H1 (cell line): ENCODE data around the gene CASP3. TPM values are rescaled to one million over a fixed set of nuclear protein-coding genes. Genes with fewer than 3 reads are reported as not detected.

Source experiments
- CTCF ChIA-PET: fragments of 300-600 bp; sonication (Branson Sonifier 250); formaldehyde crosslinking; loops from one replicate; lab custom pipeline; 2021; ENCODE audit not compliant: partially characterized antibody; lab: Charles Lee
- POLR2A ChIA-PET: fragments of 300-600 bp; sonication (Branson Sonifier 250); formaldehyde crosslinking; loops from one replicate; lab custom pipeline; 2021; ENCODE audit warnings: inconsistent platforms; ENCODE audit not compliant: partially characterized antibody; lab: Charles Lee
- DNase-seq, 2 experiments: peaks; one replicate each; pipeline versions ENCODE4 v3.0.0 to v3.0.0-alpha.2; 2010 to 2022; ENCODE audit warnings: low spot score in 2 of 2, low read depth in 1 of 2, mixed read lengths in 1 of 2
- FAIRE-seq: peaks from 2 replicates; lab custom pipeline; 2011; peaks lifted over from hg19 to GRCh38; lab: Jason Lieb, UNC
- H2AFZ ChIP-seq: 2 replicates; pipeline ENCODE4 v1.8.1; 2012; ENCODE audit warnings: low read length, inconsistent platforms
- H2AK5ac ChIP-seq: 2 replicates; pipeline ENCODE4 v1.6.1; 2013; ENCODE audit warnings: low read depth, low read length
- H2BK120ac ChIP-seq: replicated peaks from 2 replicates; pipeline ENCODE3; 2013; ENCODE audit warnings: low read depth, low read length, inconsistent platforms
- H2BK12ac ChIP-seq: 2 replicates; pipeline ENCODE4 v1.6.1; 2013; ENCODE audit warnings: low read depth, low read length
- H2BK15ac ChIP-seq: 2 replicates; pipeline ENCODE4 v1.6.1; 2013; ENCODE audit warnings: low read length
- H2BK20ac ChIP-seq: 2 replicates; pipeline ENCODE4 v1.6.1; 2013; ENCODE audit warnings: low read length
- H2BK5ac ChIP-seq: 2 replicates; pipeline ENCODE4 v1.6.1; 2013; ENCODE audit warnings: low read depth, low read length
- H3K14ac ChIP-seq: 2 replicates; pipeline ENCODE4 v1.6.1; 2013; ENCODE audit warnings: inconsistent platforms; ENCODE audit not compliant: insufficient read length
- H3K18ac ChIP-seq: 2 replicates; pipeline ENCODE4 v1.6.1; 2013; ENCODE audit warnings: low read length; ENCODE audit errors: extremely low read depth
- H3K23ac ChIP-seq: 2 replicates; pipeline ENCODE4 v1.6.1; 2013; ENCODE audit warnings: inconsistent platforms; ENCODE audit not compliant: insufficient read length
- H3K23me2 ChIP-seq: 2 replicates; pipeline ENCODE4 v1.6.1; 2013; ENCODE audit warnings: low read depth, low read length
- H3K27ac ChIP-seq: 2 replicates; pipeline ENCODE4 v1.6.1; 2011; ENCODE audit warnings: low read depth, low read length, inconsistent platforms
- H3K27me3 ChIP-seq, 4 experiments: replicated peaks in 1 of 4; 1 replicate in 1 of 4; 2 replicates in 3 of 4; pipeline versions ENCODE4 v1.6.1 to v1.8.1; 2011 to 2013; ENCODE audit warnings: low read length in 3 of 4, mild to moderate bottlenecking in 3 of 4, inconsistent platforms in 2 of 4, mixed read lengths in 2 of 4, moderate library complexity in 1 of 4; ENCODE audit not compliant: control insufficient read depth in 3 of 4, insufficient read depth in 3 of 4; ENCODE audit errors: extremely low read depth in 1 of 4
- H3K36me3 ChIP-seq, 4 experiments: 2 replicates each; pipeline versions ENCODE4 v1.6.1 to v1.8.1; 2011 to 2013; ENCODE audit warnings: mild to moderate bottlenecking in 4 of 4, low read length in 3 of 4, moderate library complexity in 2 of 4, control low read depth in 1 of 4, inconsistent platforms in 1 of 4; ENCODE audit not compliant: insufficient read depth in 4 of 4, control insufficient read depth in 2 of 4
- H3K4ac ChIP-seq: replicated peaks from 2 replicates; pipeline ENCODE3; 2013; ENCODE audit warnings: low read length, low read depth, mixed read lengths, inconsistent platforms; ENCODE audit not compliant: insufficient read length
- H3K4me1 ChIP-seq, 4 experiments: replicated peaks in 1 of 4; 1 replicate in 1 of 4; 2 replicates in 3 of 4; pipeline versions ENCODE4 v1.6.1 to v1.8.1; 2011 to 2013; ENCODE audit warnings: low read length in 3 of 4, inconsistent platforms in 2 of 4, mixed read lengths in 1 of 4; ENCODE audit not compliant: insufficient read depth in 4 of 4, control insufficient read depth in 3 of 4
- H3K4me2 ChIP-seq, 2 experiments: 2 replicates each; pipeline versions ENCODE4 v1.6.1 to v1.8.1; 2011 to 2013; ENCODE audit warnings: low read depth in 2 of 2, low read length in 2 of 2, control low read depth in 1 of 2, inconsistent platforms in 1 of 2, mild to moderate bottlenecking in 1 of 2; ENCODE audit not compliant: insufficient read depth in 1 of 2
- H3K4me3 ChIP-seq, 4 experiments: fragments of 200-600, 300-600 bp in 1 of 4; sonication (generic), shearing (Covaris generic), sonication (Bioruptor Twin) in 1 of 4; 2 replicates each; pipeline versions ENCODE4 v1.5.1 to v1.8.1; 2011 to 2016; ENCODE audit warnings: low read length in 4 of 4, low read depth in 3 of 4, control low read depth in 2 of 4, inconsistent platforms in 2 of 4, mild to moderate bottlenecking in 2 of 4, mixed read lengths in 1 of 4, moderate library complexity in 1 of 4; ENCODE audit not compliant: insufficient read depth in 2 of 4; ENCODE audit errors: extremely low read depth in 1 of 4
- H3K56ac ChIP-seq: replicated peaks from 2 replicates; pipeline ENCODE3; 2013; ENCODE audit warnings: low read depth, mild to moderate bottlenecking, mixed read lengths, low read length, inconsistent platforms; ENCODE audit not compliant: insufficient read length
- H3K79me1 ChIP-seq: 2 replicates; pipeline ENCODE4 v1.6.1; 2013; ENCODE audit warnings: low read depth, low read length, control low read depth
- H3K79me2 ChIP-seq, 2 experiments: 2 replicates each; pipeline versions ENCODE4 v1.6.1 to v1.8.1; 2012 to 2013; ENCODE audit warnings: low read length in 2 of 2, mild to moderate bottlenecking in 2 of 2, inconsistent platforms in 1 of 2; ENCODE audit not compliant: insufficient read depth in 2 of 2, control insufficient read depth in 1 of 2
- H3K9ac ChIP-seq, 4 experiments: replicated peaks in 1 of 4; 1 replicate in 1 of 4; 2 replicates in 3 of 4; pipeline versions ENCODE4 v1.6.1 to v1.8.1; 2011 to 2013; ENCODE audit warnings: low read depth in 3 of 4, low read length in 3 of 4, control low read depth in 2 of 4, mild to moderate bottlenecking in 2 of 4, moderate library complexity in 2 of 4, inconsistent platforms in 1 of 4; ENCODE audit errors: extremely low read depth in 1 of 4
- H3K9me3 ChIP-seq, 2 experiments: 2 replicates each; pipeline versions ENCODE4 v1.6.1 to v1.8.1; 2012 to 2013; ENCODE audit warnings: mild to moderate bottlenecking in 2 of 2, moderate library complexity in 2 of 2, control low read depth in 1 of 2, inconsistent platforms in 1 of 2, low read depth in 1 of 2, low read length in 1 of 2, mixed read lengths in 1 of 2; ENCODE audit not compliant: insufficient read depth in 2 of 2
- H4K20me1 ChIP-seq, 2 experiments: replicated peaks in 1 of 2; 2 replicates each; pipeline versions ENCODE3 to v1.8.1; 2011 to 2013; ENCODE audit warnings: inconsistent platforms in 2 of 2, low read length in 2 of 2, mild to moderate bottlenecking in 1 of 2; ENCODE audit not compliant: insufficient read depth in 2 of 2, control insufficient read depth in 1 of 2
- H4K5ac ChIP-seq: 2 replicates; pipeline ENCODE4 v1.6.1; 2013; ENCODE audit warnings: low read length, low read depth, mixed read lengths, inconsistent platforms; ENCODE audit not compliant: insufficient read length
- H4K8ac ChIP-seq: 2 replicates; pipeline ENCODE4 v1.8.0; 2013; ENCODE audit warnings: mild to moderate bottlenecking, moderate library complexity, low read length, inconsistent platforms; ENCODE audit not compliant: insufficient read depth; ENCODE audit errors: extremely low read depth
- H4K91ac ChIP-seq: replicated peaks from 2 replicates; pipeline ENCODE3; 2013; ENCODE audit warnings: low read length, mixed read lengths, inconsistent platforms; ENCODE audit not compliant: insufficient read length
- BRCA1 ChIP-seq: IDR thresholded peaks from 2 replicates; pipeline ENCODE4 v1.6.1; 2012; ENCODE audit warnings: low read depth, low read length, improper control_type of control experiment
- CBX5 ChIP-seq: fragments of 300-800, 300-1000 bp; sonication (generic); IDR thresholded peaks from 2 replicates; pipeline ENCODE4 v1.7.1; 2016; ENCODE audit warnings: antibody characterized with exemption, low read length, low read depth
- CEBPB ChIP-seq: IDR thresholded peaks from 2 replicates; pipeline ENCODE4 v1.6.1; 2012; ENCODE audit warnings: low read depth, low read length
- CHD1 ChIP-seq: IDR thresholded peaks from 2 replicates; pipeline ENCODE4 v1.6.1; 2012; ENCODE audit warnings: low read depth, low read length, improper control_type of control experiment
- JUN ChIP-seq: IDR thresholded peaks from 2 replicates; pipeline ENCODE4 v1.6.1; 2011; ENCODE audit warnings: low read depth, mild to moderate bottlenecking, improper control_type of control experiment, low read length
- PHF8 ChIP-seq: fragments of 200-600 bp; sonication (generic); conservative IDR thresholded peaks from 2 replicates; pipeline ENCODE4 v1.7.1; 2012; ENCODE audit warnings: low read depth, mild to moderate bottlenecking, inconsistent platforms, low read length, moderate library complexity
- POLR2AphosphoS5 ChIP-seq: IDR thresholded peaks from 2 replicates; pipeline ENCODE4 v1.6.1; 2011; ENCODE audit warnings: low read depth, low read length
- SIN3A ChIP-seq, 2 experiments: IDR thresholded peaks in 1 of 2; conservative IDR thresholded peaks in 1 of 2; 2 replicates each; pipeline ENCODE4 v1.6.1; 2011 to 2012; ENCODE audit warnings: low read length in 2 of 2, improper control_type of control experiment in 1 of 2, low read depth in 1 of 2, mild to moderate bottlenecking in 1 of 2
- SIX5 ChIP-seq: IDR thresholded peaks from 2 replicates; pipeline ENCODE4 v1.6.1; 2011; ENCODE audit warnings: mild to moderate bottlenecking, low read depth, low read length
- SP2 ChIP-seq: IDR thresholded peaks from 2 replicates; pipeline ENCODE4 v1.6.1; 2012; ENCODE audit warnings: mild to moderate bottlenecking, low read length, inconsistent platforms
- SUZ12 ChIP-seq: fragments of 200-600 bp; sonication (generic); IDR thresholded peaks from 2 replicates; pipeline ENCODE4 v1.6.1; 2012; ENCODE audit warnings: mild to moderate bottlenecking, inconsistent platforms, low read length, moderate library complexity, mixed read lengths
- TAF1 ChIP-seq: IDR thresholded peaks from 2 replicates; pipeline ENCODE4 v1.6.1; 2011; ENCODE audit warnings: mild to moderate bottlenecking, low read depth, low read length
- TBP ChIP-seq: IDR thresholded peaks from 2 replicates; pipeline ENCODE4 v1.6.1; 2011; ENCODE audit warnings: low read depth, low read length, improper control_type of control experiment
- WGBS, 2 experiments: shearing (Covaris generic) in 1 of 2; methylation state at CpG; one replicate each; pipeline versions ENCODE4 v1.1.6 to v1.1.7; 2013 to 2015; ENCODE audit warnings: low lambda C conversion rate in 2 of 2, mixed read lengths in 2 of 2, inconsistent platforms in 1 of 2, low coverage in 1 of 2, missing lambda C conversion rate in 1 of 2; ENCODE audit not compliant: insufficient replicate concordance in 2 of 2, insufficient coverage in 1 of 2, insufficient read length in 1 of 2; ENCODE audit errors: extremely low coverage in 1 of 2, missing lambda C conversion rate in 1 of 2; 5-methylcytosine and 5-hydroxymethylcytosine counted together
- polyA plus RNA-seq, 7 experiments: library from polyadenylated mRNA; depleted of rRNA in 3 of 7; stranded (reverse) in 5 of 7; unstranded in 2 of 7; fragments of >200 nt in 5 of 7; fragments of 200-250 nt in 2 of 7; gene quantifications; 1 replicate in 5 of 7; 2 replicates in 1 of 7; 4 replicates in 1 of 7; pipeline versions ENCODE4 v1.2.1 to v1.2.3, GENCODE V29; 2011 to 2013; ENCODE audit warnings: missing spikeins in 2 of 7, mixed read lengths in 2 of 7
- total RNA-seq: library from RNA; stranded (reverse); fragmentation: NEBNext Ultra II Directional; extraction: Animal tissue kit (Norgen Biotek cat#: 25700); gene quantifications from 2 replicates; pipeline ENCODE4 v1.2.1, GENCODE V29; 2021

Gene CASP3
- total and polyA plus RNA-seq, 2 of the 8 experiments (the other 6 are each of a cell fraction or from before 2014, with no cell fraction given): 27.8 to 82.5 TPM

DNA sequence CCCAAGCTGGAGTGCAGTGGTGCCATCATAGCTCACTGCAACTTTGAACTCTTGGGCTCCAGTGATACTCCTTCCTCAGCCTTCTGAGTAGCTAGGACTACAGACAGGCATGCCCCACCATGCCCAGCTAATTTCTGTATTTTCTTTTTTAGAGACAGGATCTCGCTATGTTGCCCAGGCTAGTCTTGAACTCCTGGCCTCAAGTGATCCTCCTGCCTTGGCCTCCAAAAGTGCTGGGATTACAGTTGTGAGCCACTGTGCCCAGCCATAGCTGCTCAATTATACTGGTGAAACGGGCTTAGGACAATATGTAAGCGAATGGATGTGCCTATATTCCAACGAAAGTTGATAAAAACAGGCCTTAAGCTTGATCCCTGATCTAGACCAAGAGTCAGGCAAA, 13.1 kb downstream of the CASP3 start:
- H3K56ac ChIP-seq: no peak overlapping the region
- no peak for TF ChIP-seq SIX5
- no peak for TF ChIP-seq PHF8
- no peak for TF ChIP-seq SIN3A (conservative IDR thresholded peaks at IDR 0.05 in 1 of 2, IDR thresholded peaks at IDR 0.05 in 1 of 2; ENCODE audit: low read depth in 1 of 2, low read length in 2 of 2)
- no peak for TF ChIP-seq SP2
- no peak for TF ChIP-seq CBX5
- no peak for TF ChIP-seq JUN
- no peak for TF ChIP-seq TAF1
- TF ChIP-seq CHD1: no peak
- no peak for TF ChIP-seq SUZ12
- TF ChIP-seq TBP: no peak
- no peak for TF ChIP-seq BRCA1
- TF ChIP-seq POLR2AphosphoS5: no peak
- no peak for TF ChIP-seq CEBPB
- no peaks in the 10 kb centered on the region for H3K23me2 ChIP-seq
- no peak overlapping the region for H3K4me2 ChIP-seq
- WGBS, 2 experiments: 90% methylated on average over 4 of the region's 4 CpGs; no CpG with 5 or more reads in 1 of the 2 experiments
- peaks cover 3 to 40% of the 10 kb centered on the region in 2 experiments for H3K79me2 ChIP-seq
- no peak overlapping the region for H2AFZ ChIP-seq
- no peak overlapping the region for H4K5ac ChIP-seq
- no peaks in the 10 kb centered on the region for H3K27me3 ChIP-seq
- H3K23ac ChIP-seq: no peak overlapping the region
- no peak overlapping the region for H3K14ac ChIP-seq
- DNase-seq (no peak), FAIRE-seq (no peak)
- H3K9me3 ChIP-seq: no peaks in the 10 kb centered on the region
- H3K18ac ChIP-seq: no peak overlapping the region
- peaks cover 1 to 2% of the 10 kb centered on the region in 2 experiments for H4K20me1 ChIP-seq
- CTCF ChIA-PET: interaction anchor here (0.6 to 2.7 kb wide), 2 partner anchors 9 to 204 kb away, joined by 3 to 9 read pairs; no protein-coding TSS in a partner anchor
- no peak overlapping the region for H4K91ac ChIP-seq
- H3K4me3 ChIP-seq: no peak overlapping the region
- H2BK5ac ChIP-seq: no peak overlapping the region
- H3K27ac ChIP-seq: no peak overlapping the region
- H2BK12ac ChIP-seq: no peak overlapping the region
- H2BK20ac ChIP-seq: no peak overlapping the region
- no peak overlapping the region for H3K9ac ChIP-seq
- no peaks in the 10 kb centered on the region for H3K4me1 ChIP-seq
- peaks cover 3% of the 10 kb centered on the region; the same call in 1 of the 2 replicates for H3K79me1 ChIP-seq
- H2AK5ac ChIP-seq: no peak overlapping the region
- H3K36me3 ChIP-seq: peaks cover 0 to 33% (median 23%) of the 10 kb centered on the region in 4 experiments; a peak in 7 of 8 replicates
- no peak overlapping the region for H2BK120ac ChIP-seq
- no peak overlapping the region for H3K4ac ChIP-seq
- H2BK15ac ChIP-seq: no peak overlapping the region
- no peak overlapping the region for H4K8ac ChIP-seq
- POLR2A ChIA-PET: interaction anchor here (2.0 kb wide), 1 partner anchor 13 kb away, joined by 7 read pairs; the partner anchor contains the start of genes CASP3 and PRIMPOL
